GM12875 (cell line): ENCODE measurements around the gene FSCN2.

Experiments used
- H3K4me3 ChIP-seq: one replicate; pipeline ENCODE4 v1.5.1; 2011; ENCODE audit warnings: low read depth, low read length, control low read depth
- TF ChIP-seq, protein P1 (sequence below): IDR thresholded peaks from 2 replicates; pipeline ENCODE4 v1.5.1; 2011; ENCODE audit warnings: low read depth, mild to moderate bottlenecking, control low read depth, inconsistent platforms, low read length, moderate library complexity, borderline replicate concordance; ENCODE audit not compliant: insufficient read depth

Gene FSCN2

GRCh38 chr17:81552244-81553017 lies 24.3 kb downstream of the FSCN2 start, which contains the start of gene FAAP100:
Gene FAAP100 (minus strand): TSS chr17:81552353. CDS start chr17:81552330, 23 bp downstream.
- TF ChIP-seq, protein P1, sequence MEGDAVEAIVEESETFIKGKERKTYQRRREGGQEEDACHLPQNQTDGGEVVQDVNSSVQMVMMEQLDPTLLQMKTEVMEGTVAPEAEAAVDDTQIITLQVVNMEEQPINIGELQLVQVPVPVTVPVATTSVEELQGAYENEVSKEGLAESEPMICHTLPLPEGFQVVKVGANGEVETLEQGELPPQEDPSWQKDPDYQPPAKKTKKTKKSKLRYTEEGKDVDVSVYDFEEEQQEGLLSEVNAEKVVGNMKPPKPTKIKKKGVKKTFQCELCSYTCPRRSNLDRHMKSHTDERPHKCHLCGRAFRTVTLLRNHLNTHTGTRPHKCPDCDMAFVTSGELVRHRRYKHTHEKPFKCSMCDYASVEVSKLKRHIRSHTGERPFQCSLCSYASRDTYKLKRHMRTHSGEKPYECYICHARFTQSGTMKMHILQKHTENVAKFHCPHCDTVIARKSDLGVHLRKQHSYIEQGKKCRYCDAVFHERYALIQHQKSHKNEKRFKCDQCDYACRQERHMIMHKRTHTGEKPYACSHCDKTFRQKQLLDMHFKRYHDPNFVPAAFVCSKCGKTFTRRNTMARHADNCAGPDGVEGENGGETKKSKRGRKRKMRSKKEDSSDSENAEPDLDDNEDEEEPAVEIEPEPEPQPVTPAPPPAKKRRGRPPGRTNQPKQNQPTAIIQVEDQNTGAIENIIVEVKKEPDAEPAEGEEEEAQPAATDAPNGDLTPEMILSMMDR: no peak

DNA sequence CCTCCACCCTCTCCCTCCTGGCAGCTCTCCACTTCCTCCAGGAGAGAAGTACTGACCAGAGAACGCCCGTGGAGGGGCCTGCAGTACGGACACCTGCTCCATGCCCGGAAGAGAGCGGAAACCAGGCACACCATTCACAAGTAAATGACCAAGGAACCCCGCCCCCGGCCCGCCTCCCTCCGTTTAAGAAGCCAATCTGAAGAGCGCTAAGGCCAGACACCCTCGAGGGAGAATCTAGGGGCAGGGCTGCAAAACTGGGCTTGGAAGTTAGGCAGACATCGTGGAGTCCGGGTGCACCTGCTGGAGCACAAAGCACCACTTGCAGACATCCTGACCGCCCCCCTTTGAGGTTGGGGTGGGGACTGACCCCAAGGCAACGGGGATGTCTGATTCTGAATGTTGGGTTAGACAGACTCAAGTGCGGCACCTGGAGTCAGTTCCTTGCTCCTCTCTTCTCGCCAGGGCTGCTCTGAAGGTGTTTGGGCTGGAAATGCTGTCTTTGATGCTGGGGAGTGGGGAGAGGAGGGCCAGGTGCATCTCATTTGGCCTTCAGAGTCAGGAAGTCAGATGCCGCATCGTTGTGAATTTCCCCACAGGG lies 24.9 kb downstream of the FSCN2 start:
- TF ChIP-seq, protein P1: peak; percentile 19; the same call in 1 of the 2 replicates

More at GRCh38 chr17:81552244-81553017, 24.3 kb downstream of the FSCN2 start, which contains the start of gene FAAP100:
- peak within 1 kb of the TSS; percentile 91 for H3K4me3 ChIP-seq

GRCh38 chr17:81553616-81554181 lies 25.5 kb downstream of the FSCN2 start:
- TF ChIP-seq, protein P1: no peak

More for the DNA sequence above, 24.9 kb downstream of the FSCN2 start:
- H3K4me3 ChIP-seq: peak overlapping the region; percentile 91

GRCh38 chr17:81556175-81556691 lies 28.1 kb downstream of the FSCN2 start:
- TF ChIP-seq, protein P1: no peak
- no peak overlapping the region for H3K4me3 ChIP-seq

More at GRCh38 chr17:81553616-81554181, 25.5 kb downstream of the FSCN2 start:
- peak overlapping the region; percentile 91 for H3K4me3 ChIP-seq

- TF ChIP-seq, protein P1: no peak
- no peak overlapping the region for H3K4me3 ChIP-seq
Measured at GRCh38 chr17:81556863-81557262, 28.7 kb downstream of the FSCN2 start.

DNA sequence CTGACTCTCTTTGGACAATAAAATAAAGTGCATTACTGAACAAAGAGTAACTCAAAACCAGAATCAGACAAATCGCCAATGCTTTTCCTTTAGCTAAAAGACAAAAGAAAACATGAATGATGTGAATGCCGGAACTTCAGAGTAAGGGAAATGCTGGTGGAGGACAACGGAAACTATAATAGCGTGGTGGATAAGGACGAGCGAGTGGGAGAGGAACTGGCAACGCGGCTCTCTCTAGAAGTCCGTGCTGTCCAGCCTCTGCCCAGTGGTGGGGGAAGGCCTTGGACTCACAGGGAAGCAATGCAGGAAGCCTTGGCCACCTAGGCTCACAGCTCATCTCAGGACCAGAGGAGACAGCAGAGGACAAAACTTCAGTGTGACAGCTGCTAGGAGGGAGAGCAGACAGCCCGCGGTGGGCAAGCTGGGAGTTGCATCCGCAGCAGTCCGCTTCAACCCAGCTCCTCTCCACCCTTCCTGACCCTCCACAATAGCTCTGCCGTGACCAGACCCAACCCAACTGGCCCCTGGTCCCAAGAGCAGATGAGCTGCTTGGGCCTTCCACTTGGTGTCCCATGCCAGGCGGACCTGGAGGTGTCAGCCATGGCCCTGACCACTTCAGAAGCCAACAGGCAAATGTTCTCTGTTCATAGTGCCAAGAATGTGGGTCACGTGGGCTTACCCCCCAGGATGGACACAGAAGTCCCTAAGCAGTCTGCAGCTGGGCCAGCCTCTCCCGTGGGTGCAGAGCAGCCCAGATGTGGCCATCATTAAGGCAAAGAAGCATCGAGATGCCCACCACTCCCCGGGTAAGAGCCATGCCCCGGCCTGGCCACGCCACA lies 29.3 kb downstream of the FSCN2 start:
- TF ChIP-seq, protein P1: no peak

More for the DNA sequence above, 29.3 kb downstream of the FSCN2 start:
- no peak overlapping the region for H3K4me3 ChIP-seq
